MM.1S (cell line): ENCODE measurements around the gene NUBP2.

ENCODE experiments used
- DNase-seq: peaks from one replicate; pipeline ENCODE4 v3.0.0-alpha.2; 2015
- H2AFZ ChIP-seq: fragments of 300-600 bp; sonication (generic); 2 replicates; pipeline ENCODE4 v1.6.0; 2016; ENCODE audit warnings: antibody characterized with exemption, low read length
- H3F3A ChIP-seq: fragments of 300-600 bp; sonication (generic); 2 replicates; pipeline ENCODE4 v1.6.1; 2016; ENCODE audit warnings: mild to moderate bottlenecking, antibody characterized with exemption, low read length, moderate library complexity, mixed read lengths; ENCODE audit not compliant: insufficient read depth
- H3K27ac ChIP-seq: fragments of 300-600 bp; sonication (generic); 2 replicates; pipeline ENCODE4 v1.5.1; 2016; ENCODE audit warnings: mild to moderate bottlenecking, low read length
- H3K27me3 ChIP-seq: fragments of 300-600 bp; sonication (generic); replicated peaks from 2 replicates; pipeline ENCODE4 v1.6.0; 2016; ENCODE audit warnings: low read length; ENCODE audit not compliant: insufficient read depth
- H3K36me3 ChIP-seq: fragments of 300-600 bp; sonication (generic); replicated peaks from 2 replicates; pipeline ENCODE4 v1.6.1; 2016; ENCODE audit warnings: mild to moderate bottlenecking, low read length, mixed read lengths; ENCODE audit not compliant: insufficient read depth
- H3K4me1 ChIP-seq: fragments of 300-600 bp; sonication (generic); 2 replicates; pipeline ENCODE4 v1.6.1; 2016; ENCODE audit warnings: low read length, mixed read lengths
- H3K4me2 ChIP-seq: fragments of 300-600 bp; sonication (generic); 2 replicates; pipeline ENCODE4 v1.6.0; 2016; ENCODE audit warnings: low read depth, low read length
- H3K4me3 ChIP-seq: fragments of 300-600 bp; sonication (generic); 2 replicates; pipeline ENCODE4 v1.5.1; 2016; ENCODE audit warnings: low read length, mixed read lengths
- H3K79me2 ChIP-seq: fragments of 300-600 bp; sonication (generic); 2 replicates; pipeline ENCODE4 v1.6.1; 2016; ENCODE audit warnings: mixed run types, low read length, mixed read lengths
- H3K9ac ChIP-seq: fragments of 300-600 bp; sonication (generic); 2 replicates; pipeline ENCODE4 v1.6.1; 2016; ENCODE audit warnings: low read length, mixed read lengths
- H3K9me2 ChIP-seq: fragments of 300-600 bp; sonication (generic); replicated peaks from 2 replicates; pipeline ENCODE4 v1.6.1; 2016; ENCODE audit warnings: mild to moderate bottlenecking, low read length, mixed read lengths; ENCODE audit not compliant: insufficient read depth
- H3K9me3 ChIP-seq: fragments of 300-600 bp; sonication (generic); replicated peaks from 2 replicates; pipeline ENCODE4 v1.6.1; 2016; ENCODE audit warnings: mild to moderate bottlenecking, low read length, mixed read lengths; ENCODE audit not compliant: insufficient read depth
- H4K20me1 ChIP-seq: fragments of 300-600 bp; sonication (generic); 2 replicates; pipeline ENCODE4 v1.6.1; 2016; ENCODE audit warnings: mild to moderate bottlenecking, low read length, moderate library complexity, mixed read lengths; ENCODE audit not compliant: insufficient read depth
- EZH2 ChIP-seq: fragments of 300-600 bp; sonication (generic); optimal IDR thresholded peaks from 2 replicates; pipeline ENCODE3; 2017; ENCODE audit warnings: low read depth, mild to moderate bottlenecking, antibody characterized with exemption, low read length, mixed read lengths
- EZH2phosphoT487 ChIP-seq: fragments of 300-600 bp; sonication (generic); IDR thresholded peaks from 2 replicates; pipeline ENCODE4 v1.6.1; 2018; ENCODE audit warnings: antibody characterized with exemption, low read length
- TF ChIP-seq, protein P1 (sequence below): fragments of 300-600 bp; sonication (generic); IDR thresholded peaks from 2 replicates; pipeline ENCODE4 v1.5.1; 2016; ENCODE audit warnings: antibody characterized with exemption, low read length, mixed read lengths

NUBP2 gene

DNA sequence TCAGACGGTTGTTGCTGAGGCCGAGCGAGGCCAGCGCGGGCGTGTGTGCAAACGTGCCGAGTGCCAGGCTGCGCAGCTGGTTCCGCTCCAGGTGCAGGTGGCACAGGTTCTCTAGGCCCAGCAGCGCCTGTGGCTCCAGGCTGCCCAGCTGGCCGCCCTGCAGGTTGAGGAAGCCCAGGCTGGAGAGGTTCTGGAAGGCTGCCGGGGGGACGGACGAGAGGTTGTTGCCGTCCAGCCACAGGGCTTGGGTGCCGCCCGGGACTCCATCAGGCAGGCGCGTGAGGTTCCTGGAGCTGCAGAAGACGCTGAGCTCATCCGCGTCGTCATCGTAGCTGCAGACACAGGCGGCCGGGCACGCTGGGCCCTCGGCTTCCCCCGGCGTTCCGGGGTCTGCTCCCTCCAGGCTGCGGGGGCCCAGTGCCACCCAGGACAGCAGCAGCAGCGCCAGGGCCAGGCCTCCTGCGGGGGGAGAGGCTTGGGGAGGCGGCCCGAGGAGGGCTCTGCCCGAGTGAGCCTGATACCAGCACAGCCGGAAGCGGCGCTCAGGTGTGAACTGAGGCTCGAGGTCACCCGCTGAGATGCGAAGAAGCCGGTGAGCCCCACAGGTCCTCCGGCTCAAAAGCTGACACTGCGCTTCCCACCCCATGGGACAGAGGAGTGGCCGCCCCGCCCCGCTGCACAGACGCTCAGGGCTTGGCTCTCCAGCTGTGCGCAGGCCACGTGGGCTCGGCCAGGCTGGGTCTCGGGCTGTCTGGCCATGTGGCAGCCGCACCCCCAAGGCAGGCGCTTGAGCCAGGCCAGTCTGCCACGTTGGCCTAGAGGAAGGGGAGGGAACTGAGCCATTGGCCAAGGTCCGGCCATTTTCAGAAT, 9.4 kb downstream of the NUBP2 start:
- Histone ChIP-seq H3K4me3 (no peak overlapping the region), H3K9ac (no peak overlapping the region), H3F3A (no peaks in the 10 kb centered on the region), H4K20me1 (no peaks in the 10 kb centered on the region), H3K4me1 (no peaks in the 10 kb centered on the region), H3K36me3 (no peaks in the 10 kb centered on the region), H3K9me2 (no peaks in the 10 kb centered on the region), H3K9me3 (no peaks in the 10 kb centered on the region), H3K27ac (no peak overlapping the region), H2AFZ (no peak overlapping the region), H3K79me2 (peaks cover 5% of the 10 kb centered on the region; the same call in 1 of the 2 replicates), H3K27me3 (no peaks in the 10 kb centered on the region), H3K4me2 (no peak overlapping the region)
- no peak for TF ChIP-seq EZH2
- DNase-seq = no peak

DNA sequence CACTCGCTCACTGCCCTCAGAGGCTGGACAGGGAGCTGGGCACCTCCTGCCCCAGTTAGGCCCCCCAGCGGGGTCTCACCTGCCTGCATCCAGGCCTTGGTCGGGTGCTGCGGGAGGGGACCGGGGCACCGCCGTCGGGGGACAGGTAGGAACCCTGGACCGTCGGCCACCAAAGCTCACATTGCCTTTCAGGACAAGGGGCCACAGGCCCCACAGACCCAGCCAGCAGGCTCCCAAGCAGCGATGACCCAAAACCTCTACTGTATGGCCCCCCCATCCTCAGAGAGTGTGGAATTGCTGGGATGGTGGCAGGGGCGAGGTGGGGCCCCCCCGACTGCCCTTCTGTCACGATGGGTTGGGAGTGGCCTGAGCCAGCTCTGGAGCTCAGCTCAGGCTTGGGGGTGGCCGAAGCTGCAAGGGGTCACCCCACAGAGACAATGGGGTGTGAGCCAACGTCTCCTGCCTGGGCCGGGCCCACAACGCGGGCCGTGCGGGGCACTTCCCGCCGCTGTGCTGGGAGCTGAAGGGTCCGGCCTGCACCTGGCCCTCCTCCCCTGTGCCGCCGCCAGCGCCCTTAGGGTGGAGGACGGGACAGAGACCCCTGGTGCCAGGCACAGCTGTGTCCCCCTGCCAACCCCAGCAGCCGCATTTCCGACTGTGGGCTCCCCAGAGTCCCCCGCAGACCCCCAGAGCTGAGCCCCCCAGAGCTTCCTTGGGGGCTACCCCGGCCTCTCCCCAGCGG, 10.2 kb downstream of the NUBP2 start:
- Histone ChIP-seq H3K79me2 (no peaks in the 10 kb centered on the region), H3K27me3 (no peaks in the 10 kb centered on the region), H3F3A (no peaks in the 10 kb centered on the region), H3K4me2 (no peak overlapping the region), H3K36me3 (no peaks in the 10 kb centered on the region), H3K9me3 (no peaks in the 10 kb centered on the region), H2AFZ (no peak overlapping the region), H3K4me1 (no peaks in the 10 kb centered on the region), H4K20me1 (no peaks in the 10 kb centered on the region), H3K27ac (no peak overlapping the region), H3K9ac (no peak overlapping the region), H3K4me3 (no peak overlapping the region), H3K9me2 (no peaks in the 10 kb centered on the region)
- TF ChIP-seq EZH2phosphoT487 (no peak), EZH2 (no peak)
- TF ChIP-seq, protein P1, sequence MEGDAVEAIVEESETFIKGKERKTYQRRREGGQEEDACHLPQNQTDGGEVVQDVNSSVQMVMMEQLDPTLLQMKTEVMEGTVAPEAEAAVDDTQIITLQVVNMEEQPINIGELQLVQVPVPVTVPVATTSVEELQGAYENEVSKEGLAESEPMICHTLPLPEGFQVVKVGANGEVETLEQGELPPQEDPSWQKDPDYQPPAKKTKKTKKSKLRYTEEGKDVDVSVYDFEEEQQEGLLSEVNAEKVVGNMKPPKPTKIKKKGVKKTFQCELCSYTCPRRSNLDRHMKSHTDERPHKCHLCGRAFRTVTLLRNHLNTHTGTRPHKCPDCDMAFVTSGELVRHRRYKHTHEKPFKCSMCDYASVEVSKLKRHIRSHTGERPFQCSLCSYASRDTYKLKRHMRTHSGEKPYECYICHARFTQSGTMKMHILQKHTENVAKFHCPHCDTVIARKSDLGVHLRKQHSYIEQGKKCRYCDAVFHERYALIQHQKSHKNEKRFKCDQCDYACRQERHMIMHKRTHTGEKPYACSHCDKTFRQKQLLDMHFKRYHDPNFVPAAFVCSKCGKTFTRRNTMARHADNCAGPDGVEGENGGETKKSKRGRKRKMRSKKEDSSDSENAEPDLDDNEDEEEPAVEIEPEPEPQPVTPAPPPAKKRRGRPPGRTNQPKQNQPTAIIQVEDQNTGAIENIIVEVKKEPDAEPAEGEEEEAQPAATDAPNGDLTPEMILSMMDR = no peak
- no peak for DNase-seq

DNA sequence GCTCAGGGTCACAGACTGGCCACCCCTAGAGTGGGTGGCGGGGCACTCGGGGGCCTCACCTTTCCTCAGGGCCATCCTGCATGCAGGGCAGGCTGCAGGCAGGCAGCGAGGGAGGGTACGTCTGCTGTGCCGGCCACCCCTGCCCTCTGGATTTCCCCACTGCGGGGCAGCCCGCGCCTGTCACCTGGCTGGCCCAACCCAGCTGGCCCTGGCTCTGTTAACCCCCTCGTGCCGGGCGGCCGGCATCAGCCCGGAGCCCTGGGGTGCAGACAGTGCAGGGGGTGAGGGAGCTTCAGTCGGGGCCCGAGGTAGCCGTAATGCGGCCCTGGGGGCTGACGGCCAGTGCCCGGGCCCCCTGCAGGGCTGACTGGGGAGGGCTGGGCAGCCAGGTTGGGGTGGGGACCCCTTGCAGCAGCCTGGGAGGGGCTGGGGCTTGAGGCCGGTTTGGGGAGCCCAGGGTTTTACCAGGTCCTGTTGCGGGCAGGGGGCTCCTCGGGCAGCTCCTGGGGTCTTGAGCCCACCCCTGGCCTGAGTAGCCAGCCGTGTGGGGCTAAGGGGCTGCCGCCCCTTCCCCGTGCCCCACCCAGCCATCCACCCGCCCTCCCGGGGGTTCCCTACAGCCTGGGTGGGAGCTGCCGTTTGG, 10.9 kb downstream of the NUBP2 start, which contains the start of gene IGFALS:
Gene IGFALS (minus strand): TSS at position 128 of the 643 bp plus-strand sequence. CDS start 53 bp downstream, at position 75.
- Histone ChIP-seq H3K36me3 (no peaks in the 10 kb centered on the region), H4K20me1 (no peaks in the 10 kb centered on the region), H3K27me3 (no peaks in the 10 kb centered on the region), H3K4me2 (no peak within 1 kb of the TSS), H3K9me3 (no peaks in the 10 kb centered on the region), H3K79me2 (no peaks in the 10 kb centered on the region), H3K4me1 (no peaks in the 10 kb centered on the region), H3K9me2 (no peaks in the 10 kb centered on the region), H3K4me3 (no peak within 1 kb of the TSS), H3K27ac (no peak within 1 kb of the TSS), H3K9ac (no peak within 1 kb of the TSS), H3F3A (no peaks in the 10 kb centered on the region), H2AFZ (no peak within 1 kb of the TSS)
- TF ChIP-seq, protein P1 = no peak
- no peak for TF ChIP-seq EZH2
- TF ChIP-seq EZH2phosphoT487 = no peak
- DNase-seq = no peak
